Right lobe of liver (tissue), 6 donors: Measurements from ENCODE around the gene NRIP2. TPM values are rescaled to one million over a fixed set of nuclear protein-coding genes. Genes with fewer than 3 reads are reported as not detected.

Experiments used
- ATAC-seq, 4 donors: fragments of 200-7000 bp; cut with Tn5 transposase; one replicate each; pipeline ENCODE4 v1.9.1; 2020; ENCODE audit warnings: mild to moderate bottlenecking in 4 of 4, moderate library complexity in 4 of 4
- DNase-seq, 3 donors: peaks; one replicate each; pipeline ENCODE4 v3.0.0-alpha.2; 2020
- H3K27ac ChIP-seq, 3 donors: fragments of 200-600 bp; one replicate each; pipeline ENCODE4 v1.8.0; 2022
- H3K27me3 ChIP-seq, 2 donors: fragments of 200-600 bp; one replicate each; pipeline ENCODE4 v1.8.0; 2022
- H3K36me3 ChIP-seq, 4 donors: fragments of 200-600 bp; sonication (generic) in 1 of 4; one replicate each; pipeline versions ENCODE4 v1.5.1 to v1.8.0; 2017 to 2022; ENCODE audit warnings: control low read depth in 1 of 4
- H3K4me1 ChIP-seq, 4 donors: fragments of 200-600 bp; sonication (generic) in 1 of 4; one replicate each; pipeline versions ENCODE4 v1.5.1 to v1.8.0; 2017 to 2022; ENCODE audit warnings: control low read depth in 1 of 4
- H3K4me3 ChIP-seq, 3 donors: fragments of 200-600 bp; one replicate each; pipeline ENCODE4 v1.8.0; 2022
- H3K9me3 ChIP-seq, 4 donors: fragments of 200-600 bp; sonication (generic) in 1 of 4; one replicate each; pipeline versions ENCODE4 v1.5.1 to v1.8.0; 2017 to 2022; ENCODE audit warnings: control low read depth in 1 of 4
- POLR2A ChIP-seq: fragments of 450-650 bp; IDR thresholded peaks from one replicate; pipeline ENCODE4 v1.6.1; 2017; ENCODE audit warnings: antibody characterized with exemption, mild to moderate bottlenecking
- WGBS: methylation state at CpG from one replicate; pipeline ENCODE4 v1.1.6; 2018; ENCODE audit warnings: low coverage, low lambda C conversion rate; ENCODE audit not compliant: insufficient coverage; ENCODE audit errors: missing lambda C conversion rate; 5-methylcytosine and 5-hydroxymethylcytosine counted together
- intact Hi-C, 2 donors: fragments of 100-400 bp; cut with DNase I; formaldehyde crosslinking; loops; one replicate each; pipeline versions ENCODE4 v1.11.2 to v1.14.1; 2022
- total RNA-seq, 6 experiments: library from RNA; depleted of rRNA in 2 of 6; stranded (reverse); fragments of >200 nt in 2 of 6; fragmentation: NEBNext Ultra II Directional in 3 of 6; extraction: Animal tissue kit (Norgen Biotek cat#: 25700) in 3 of 6; gene quantifications; one replicate each; pipeline versions ENCODE4 v1.1.0 to v1.2.4, GENCODE V29; 2016 to 2023
- TF ChIP-seq, protein P1 (sequence below), 4 donors: fragments of 200-600 bp in 3 of 4; fragments of 450-650 bp in 1 of 4; IDR thresholded peaks; one replicate each; pipeline versions ENCODE4 v1.5.1 to v1.8.0; 2016 to 2022; ENCODE audit warnings: antibody characterized with exemption in 4 of 4, mild to moderate bottlenecking in 2 of 4
- donor health status: DM: no; HTN: yes; CAD: no.
- donor health status: DM: no; HTN: no; CAD: no.
- donor health status: DM: no; HTN: no; CAD: no.
- donor health status: DM: no; HTN: yes; CAD: no.
- donor health status: DM: no; HTN: yes; CAD: no.

The NRIP2 gene
- total RNA-seq, 6 experiments from 2014 or later, result 0.12 to 0.29 (median 0.20) TPM

- no peak for DNase-seq
- TF ChIP-seq POLR2A, result no peak
- TF ChIP-seq, protein P1, sequence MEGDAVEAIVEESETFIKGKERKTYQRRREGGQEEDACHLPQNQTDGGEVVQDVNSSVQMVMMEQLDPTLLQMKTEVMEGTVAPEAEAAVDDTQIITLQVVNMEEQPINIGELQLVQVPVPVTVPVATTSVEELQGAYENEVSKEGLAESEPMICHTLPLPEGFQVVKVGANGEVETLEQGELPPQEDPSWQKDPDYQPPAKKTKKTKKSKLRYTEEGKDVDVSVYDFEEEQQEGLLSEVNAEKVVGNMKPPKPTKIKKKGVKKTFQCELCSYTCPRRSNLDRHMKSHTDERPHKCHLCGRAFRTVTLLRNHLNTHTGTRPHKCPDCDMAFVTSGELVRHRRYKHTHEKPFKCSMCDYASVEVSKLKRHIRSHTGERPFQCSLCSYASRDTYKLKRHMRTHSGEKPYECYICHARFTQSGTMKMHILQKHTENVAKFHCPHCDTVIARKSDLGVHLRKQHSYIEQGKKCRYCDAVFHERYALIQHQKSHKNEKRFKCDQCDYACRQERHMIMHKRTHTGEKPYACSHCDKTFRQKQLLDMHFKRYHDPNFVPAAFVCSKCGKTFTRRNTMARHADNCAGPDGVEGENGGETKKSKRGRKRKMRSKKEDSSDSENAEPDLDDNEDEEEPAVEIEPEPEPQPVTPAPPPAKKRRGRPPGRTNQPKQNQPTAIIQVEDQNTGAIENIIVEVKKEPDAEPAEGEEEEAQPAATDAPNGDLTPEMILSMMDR (IDR thresholded peaks at IDR 0.05), result no peak
- Histone ChIP-seq H3K27me3 (no peaks in the 10 kb centered on the region), H3K36me3 (no peaks in the 10 kb centered on the region), H3K9me3 (no peaks in the 10 kb centered on the region), H3K27ac (no peak overlapping the region), H3K4me3 (no peak overlapping the region), H3K4me1 (no peaks in the 10 kb centered on the region)
- intact Hi-C loops, result no loop called here
- ATAC-seq, result no peak
Observed at GRCh38 chr12:2860170-2860569, 25.3 kb upstream of the NRIP2 start.

DNA sequence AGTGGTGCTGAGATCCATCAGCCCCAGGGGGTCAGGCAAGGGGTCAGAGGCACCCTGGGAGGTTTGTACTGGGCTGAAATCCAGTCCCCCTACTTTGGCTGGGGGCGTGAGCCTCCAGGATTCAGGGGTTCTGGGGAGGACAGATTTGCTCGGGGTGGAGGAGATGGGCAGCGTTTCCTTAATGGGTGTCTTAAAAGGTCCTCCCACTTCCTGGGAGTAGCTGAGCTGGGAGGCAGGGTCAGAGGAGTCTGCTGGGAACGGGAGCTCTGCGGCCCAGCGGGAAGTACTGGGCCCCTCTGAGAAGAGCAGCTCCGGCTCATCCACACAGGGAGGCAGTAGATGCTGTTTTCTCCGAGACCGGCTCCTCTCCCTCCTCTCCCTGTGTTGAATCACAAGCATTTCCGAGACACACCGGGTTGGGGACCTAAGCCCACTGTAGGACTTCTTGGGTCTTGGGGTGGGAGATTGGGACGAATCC is 24.1 kb upstream of the NRIP2 start:
- TF ChIP-seq, protein P1 (IDR thresholded peaks at IDR 0.05), result no peak
- no peak for TF ChIP-seq POLR2A
- H3K27ac ChIP-seq, result no peak overlapping the region
- no peak overlapping the region for H3K4me3 ChIP-seq
- H3K36me3 ChIP-seq, result no peaks in the 10 kb centered on the region
- no peaks in the 10 kb centered on the region for H3K27me3 ChIP-seq
- H3K4me1 ChIP-seq, result no peaks in the 10 kb centered on the region
- WGBS, result 80% methylated on average over 1 of the region's 12 CpGs
- no peaks in the 10 kb centered on the region for H3K9me3 ChIP-seq
- ATAC-seq, result peak in 3 of 4 donors; percentile 13 to 49 (median 30)
- DNase-seq, result no peak
- intact Hi-C loops, result loop anchor here in 1 of 2 donors (10.0 kb wide), 1 partner anchor 86 kb away; no protein-coding TSS in a partner anchor

GRCh38 chr12:2858334-2858733 is 23.5 kb upstream of the NRIP2 start:
- Histone ChIP-seq H3K9me3 (no peaks in the 10 kb centered on the region), H3K36me3 (no peaks in the 10 kb centered on the region), H3K27ac (no peak overlapping the region)

DNA sequence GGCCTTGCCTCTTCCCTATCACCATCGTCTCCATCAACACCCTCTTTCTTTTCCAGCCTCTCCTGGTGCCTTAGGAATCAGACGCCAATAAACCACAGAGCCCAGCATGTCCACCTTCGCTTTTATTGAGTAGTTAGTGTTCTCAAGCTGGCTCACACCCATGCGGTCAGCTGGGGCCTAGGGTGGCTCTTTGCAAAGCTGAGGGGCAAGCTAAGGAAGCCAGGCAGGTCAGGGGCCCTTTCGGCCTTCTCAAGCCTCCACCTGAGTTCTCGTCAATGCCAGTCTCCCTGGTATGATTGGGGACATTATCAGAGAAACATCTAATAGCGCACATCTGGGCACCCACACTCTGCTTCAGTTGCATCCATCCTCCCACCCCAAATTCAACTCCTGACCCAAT is 22.7 kb upstream of the NRIP2 start:
- H3K27ac ChIP-seq, result no peak overlapping the region
- intact Hi-C loops, result loop anchor here in 1 of 2 donors (10.0 kb wide), 1 partner anchor 87 kb away; no protein-coding TSS in a partner anchor
- ATAC-seq, result no peak
- TF ChIP-seq, protein P1 (IDR thresholded peaks at IDR 0.05), result no peak
- TF ChIP-seq POLR2A, result no peak
- H3K4me1 ChIP-seq, result no peaks in the 10 kb centered on the region
- H3K9me3 ChIP-seq, result no peaks in the 10 kb centered on the region
- 93% methylated on average over 5 of the region's 7 CpGs for WGBS
- DNase-seq, result no peak
- H3K4me3 ChIP-seq, result no peak overlapping the region
- H3K36me3 ChIP-seq, result no peaks in the 10 kb centered on the region
- H3K27me3 ChIP-seq, result no peaks in the 10 kb centered on the region

More at GRCh38 chr12:2858334-2858733, 23.5 kb upstream of the NRIP2 start:
- H3K27me3 ChIP-seq, result no peaks in the 10 kb centered on the region
- H3K4me3 ChIP-seq, result no peak overlapping the region
- no CpG with 5 or more reads among the region's 2 CpGs for WGBS
- ATAC-seq, result peak in 1 of 4 donors; percentile 18
- no peak for TF ChIP-seq POLR2A
- TF ChIP-seq, protein P1 (IDR thresholded peaks at IDR 0.05), result no peak
- intact Hi-C loops, result loop anchor here in 1 of 2 donors (10.0 kb wide), 1 partner anchor 86 kb away; no protein-coding TSS in a partner anchor
- H3K4me1 ChIP-seq, result no peaks in the 10 kb centered on the region
- no peak for DNase-seq
